Measurements from ENCODE around the gene BYSL.

The BYSL gene

GRCh38 chr6:41964201-41964887 is 43.0 kb downstream of the BYSL start:
- no peaks in the 10 kb centered on the region for H3K9me3 ChIP-seq
- H3K27me3 ChIP-seq (ENCODE audit: low read depth): no peaks in the 10 kb centered on the region
- peaks cover 33% of the 10 kb centered on the region for H3K4me1 ChIP-seq
- in situ Hi-C loops (cut with MboI; ENCODE audit: low sequenced_read_pairs): no loop called here
- no peak overlapping the region for H3K4me3 ChIP-seq
- no peaks in the 10 kb centered on the region for H3K36me3 ChIP-seq (replicated peaks)
- peak in 1 of 2 experiments; percentile 13 for DNase-seq (ENCODE audit: low spot score in 2 of 2)

- DNase-seq (ENCODE audit: low spot score in 2 of 2): peak; percentile 93 to 100
- Histone ChIP-seq H3K4me1 (peaks cover 39% of the 10 kb centered on the region), H3K9me3 (no peaks in the 10 kb centered on the region), H3K27me3 (ENCODE audit: low read depth) (no peaks in the 10 kb centered on the region), H3K36me3 (replicated peaks) (no peaks in the 10 kb centered on the region), H3K4me3 (peak overlapping the region; percentile 2; the same call in 1 of the 2 replicates)
- in situ Hi-C loops (cut with MboI; ENCODE audit: low sequenced_read_pairs): no loop called here
Observed at GRCh38 chr6:41965429-41966213, 44.3 kb downstream of the BYSL start.

GRCh38 chr6:41966214-41966920 is 45.1 kb downstream of the BYSL start:
- no peaks in the 10 kb centered on the region for H3K36me3 ChIP-seq (replicated peaks)
- H3K4me1 ChIP-seq: peaks cover 39% of the 10 kb centered on the region
- H3K9me3 ChIP-seq: no peaks in the 10 kb centered on the region
- no peaks in the 10 kb centered on the region for H3K27me3 ChIP-seq (ENCODE audit: low read depth)
- H3K4me3 ChIP-seq: no peak overlapping the region
- peak in 1 of 2 experiments; percentile 18 for DNase-seq (ENCODE audit: low spot score in 2 of 2)
- in situ Hi-C loops (cut with MboI; ENCODE audit: low sequenced_read_pairs): no loop called here

GRCh38 chr6:41966961-41967311 is 45.6 kb downstream of the BYSL start:
- Histone ChIP-seq H3K27me3 (ENCODE audit: low read depth) (no peaks in the 10 kb centered on the region), H3K4me3 (no peak overlapping the region), H3K36me3 (replicated peaks) (no peaks in the 10 kb centered on the region), H3K9me3 (no peaks in the 10 kb centered on the region), H3K4me1 (peaks cover 39% of the 10 kb centered on the region)
- peak; percentile 79 to 92 for DNase-seq (ENCODE audit: low spot score in 2 of 2)
- in situ Hi-C loops (cut with MboI; ENCODE audit: low sequenced_read_pairs): no loop called here

- peak; percentile 16 to 29 for DNase-seq (ENCODE audit: low spot score in 2 of 2)
- no peak overlapping the region for H3K4me3 ChIP-seq
- H3K36me3 ChIP-seq (replicated peaks): no peaks in the 10 kb centered on the region
- in situ Hi-C loops (cut with MboI; ENCODE audit: low sequenced_read_pairs): no loop called here
- no peaks in the 10 kb centered on the region for H3K9me3 ChIP-seq
- peaks cover 39% of the 10 kb centered on the region for H3K4me1 ChIP-seq
- no peaks in the 10 kb centered on the region for H3K27me3 ChIP-seq (ENCODE audit: low read depth)
Observed at GRCh38 chr6:41967312-41968287, 46.3 kb downstream of the BYSL start.

GRCh38 chr6:41970436-41970846 is 49.1 kb downstream of the BYSL start:
- H3K27me3 ChIP-seq (ENCODE audit: low read depth): no peaks in the 10 kb centered on the region
- H3K4me1 ChIP-seq: peaks cover 28% of the 10 kb centered on the region
- in situ Hi-C loops (cut with MboI; ENCODE audit: low sequenced_read_pairs): no loop called here
- H3K9me3 ChIP-seq: no peaks in the 10 kb centered on the region
- DNase-seq (ENCODE audit: low spot score in 2 of 2): peak in 1 of 2 experiments; percentile 18
- no peaks in the 10 kb centered on the region for H3K36me3 ChIP-seq (replicated peaks)
- no peak overlapping the region for H3K4me3 ChIP-seq

- DNase-seq (ENCODE audit: low spot score in 2 of 2): no peak
- H3K4me3 ChIP-seq: no peak overlapping the region
- H3K27me3 ChIP-seq (ENCODE audit: low read depth): no peaks in the 10 kb centered on the region
- in situ Hi-C loops (cut with MboI; ENCODE audit: low sequenced_read_pairs): no loop called here
- peaks cover 10% of the 10 kb centered on the region for H3K4me1 ChIP-seq
- no peaks in the 10 kb centered on the region for H3K9me3 ChIP-seq
- no peaks in the 10 kb centered on the region for H3K36me3 ChIP-seq (replicated peaks)
Observed at GRCh38 chr6:41972826-41973225, 51.5 kb downstream of the BYSL start.

GRCh38 chr6:41974281-41974825 is 53.1 kb downstream of the BYSL start:
- Histone ChIP-seq H3K4me1 (peaks cover 6% of the 10 kb centered on the region), H3K9me3 (no peaks in the 10 kb centered on the region), H3K4me3 (no peak overlapping the region), H3K27me3 (ENCODE audit: low read depth) (no peaks in the 10 kb centered on the region), H3K36me3 (replicated peaks) (no peaks in the 10 kb centered on the region)
- in situ Hi-C loops (cut with MboI; ENCODE audit: low sequenced_read_pairs): no loop called here
- no peak for DNase-seq (ENCODE audit: low spot score in 2 of 2)

GRCh38 chr6:41975276-41975675 is 54.0 kb downstream of the BYSL start:
- H3K27me3 ChIP-seq (ENCODE audit: low read depth): no peaks in the 10 kb centered on the region
- no peak overlapping the region for H3K4me3 ChIP-seq
- H3K4me1 ChIP-seq: peaks cover 3% of the 10 kb centered on the region
- no peak for DNase-seq (ENCODE audit: low spot score in 2 of 2)
- in situ Hi-C loops (cut with MboI; ENCODE audit: low sequenced_read_pairs): no loop called here
- H3K9me3 ChIP-seq: no peaks in the 10 kb centered on the region
- no peaks in the 10 kb centered on the region for H3K36me3 ChIP-seq (replicated peaks)

GRCh38 chr6:41976794-41977484 is 55.6 kb downstream of the BYSL start:
- no peak for DNase-seq (ENCODE audit: low spot score in 2 of 2)
- no peaks in the 10 kb centered on the region for H3K9me3 ChIP-seq
- H3K4me3 ChIP-seq: no peak overlapping the region
- no peaks in the 10 kb centered on the region for H3K4me1 ChIP-seq
- no peaks in the 10 kb centered on the region for H3K36me3 ChIP-seq (replicated peaks)
- no peaks in the 10 kb centered on the region for H3K27me3 ChIP-seq (ENCODE audit: low read depth)
- in situ Hi-C loops (cut with MboI; ENCODE audit: low sequenced_read_pairs): no loop called here

All from HAP-1 (cell line).